PC-3 (cell line): ENCODE measurements around the gene KCNH1. TPM values are rescaled to one million over a fixed set of nuclear protein-coding genes. Genes with fewer than 3 reads are reported as not detected.
"Not testable (repeated sequence)": the region's sequence is repeated elsewhere in the genome, so short reads cannot be mapped to it uniquely, and the experiment has no call there.

Experiments used
- ATAC-seq: fragments of 200-7000 bp; cut with Tn5 transposase; 2 replicates; pipeline ENCODE4 v1.9.1; 2020; ENCODE audit warnings: mild to moderate bottlenecking, moderate library complexity
- BruUV-seq: library from RNA; stranded (reverse); fragments of 400-500 nt; replicated peaks from 2 replicates; lab custom pipeline; 2021; lab: Mats Ljungman, UMichigan
- CTCF ChIA-PET: fragments of 300-600 bp; sonication (Branson Sonifier 250); formaldehyde crosslinking; loops from one replicate; lab custom pipeline; 2022; ENCODE audit warnings: antibody characterized with exemption; lab: Charles Lee
- POLR2A ChIA-PET: fragments of 300-600 bp; sonication (Branson Sonifier 250); formaldehyde crosslinking; loops from one replicate; lab custom pipeline; 2022; ENCODE audit warnings: antibody characterized with exemption; ENCODE audit not compliant: unreplicated experiment; lab: Charles Lee
- DNase-seq: peaks from one replicate; pipeline ENCODE4 v3.0.0-alpha.2; 2015
- H2AFZ ChIP-seq: fragments of 300-600 bp; sonication (generic); 2 replicates; pipeline ENCODE4 v1.6.0; 2016; ENCODE audit warnings: antibody characterized with exemption, low read length
- H3F3A ChIP-seq: fragments of 300-600 bp; sonication (generic); one replicate; pipeline ENCODE4 v1.6.0; 2017; ENCODE audit warnings: antibody characterized with exemption, low read length, control low read depth, mild to moderate bottlenecking; ENCODE audit not compliant: unreplicated experiment
- H3K27ac ChIP-seq: fragments of 300-600 bp; sonication (generic); 2 replicates; pipeline ENCODE4 v1.5.1; 2016; ENCODE audit warnings: mild to moderate bottlenecking, low read length
- H3K27me3 ChIP-seq: fragments of 300-600 bp; sonication (generic); 2 replicates; pipeline ENCODE4 v1.6.1; 2016; ENCODE audit warnings: low read length, mixed read lengths
- H3K36me3 ChIP-seq: fragments of 300-600 bp; sonication (generic); 2 replicates; pipeline ENCODE4 v1.6.1; 2016; ENCODE audit warnings: low read depth, mixed run types, low read length, mixed read lengths
- H3K4me1 ChIP-seq: fragments of 300-600 bp; sonication (generic); 2 replicates; pipeline ENCODE4 v1.5.1; 2016; ENCODE audit warnings: low read length; ENCODE audit not compliant: insufficient read depth
- H3K4me2 ChIP-seq: fragments of 300-600 bp; sonication (generic); 2 replicates; pipeline ENCODE4 v1.6.0; 2016; ENCODE audit warnings: low read length
- H3K4me3 ChIP-seq: fragments of 300-600 bp; sonication (generic); 2 replicates; pipeline ENCODE4 v1.5.1; 2016; ENCODE audit warnings: mild to moderate bottlenecking, low read length, mixed read lengths
- H3K79me2 ChIP-seq: fragments of 300-600 bp; sonication (generic); 2 replicates; pipeline ENCODE4 v1.6.1; 2017; ENCODE audit warnings: low read length, mixed read lengths
- H3K9ac ChIP-seq: fragments of 300-600 bp; sonication (generic); 2 replicates; pipeline ENCODE4 v1.6.0; 2016; ENCODE audit warnings: mild to moderate bottlenecking, low read length
- H3K9me2 ChIP-seq: fragments of 300-600 bp; sonication (generic); replicated peaks from 2 replicates; pipeline ENCODE4 v1.6.1; 2016; ENCODE audit warnings: mixed run types, low read length, mixed read lengths
- H3K9me3 ChIP-seq: fragments of 300-600 bp; sonication (generic); 2 replicates; pipeline ENCODE4 v1.6.1; 2016; ENCODE audit warnings: low read length, mixed read lengths
- H4K20me1 ChIP-seq: fragments of 300-600 bp; sonication (generic); 2 replicates; pipeline ENCODE4 v1.6.1; 2016; ENCODE audit warnings: low read length, mixed read lengths
- EZH2 ChIP-seq: fragments of 300-600 bp; sonication (generic); IDR thresholded peaks from one replicate; pipeline ENCODE4 v1.6.1; 2017; ENCODE audit warnings: antibody characterized with exemption, mild to moderate bottlenecking, low read length; ENCODE audit not compliant: unreplicated experiment
- EZH2phosphoT487 ChIP-seq: fragments of 300-600 bp; sonication (generic); IDR thresholded peaks from 2 replicates; pipeline ENCODE4 v1.6.1; 2018; ENCODE audit warnings: mild to moderate bottlenecking, antibody characterized with exemption, low read length, borderline replicate concordance
- intact Hi-C: fragments of 100-400 bp; cut with micrococcal nuclease; formaldehyde crosslinking; loops from 2 replicates; pipeline ENCODE4 v1.9.0; 2023
- total RNA-seq: library from RNA; depleted of rRNA; stranded (reverse); fragments of >200 nt; gene quantifications from 2 replicates; pipeline ENCODE4 v1.2.3, GENCODE V29; 2014
- TF ChIP-seq, protein P1 (sequence below): fragments of 300-600 bp; sonication (generic); conservative IDR thresholded peaks from 2 replicates; pipeline ENCODE4 v1.5.1; 2017; ENCODE audit warnings: antibody characterized with exemption, low read depth, mild to moderate bottlenecking, low read length

KCNH1 gene
- total RNA-seq, 1 experiment from 2014 or later: not detected

- Histone ChIP-seq H3K9me2 (no peaks in the 10 kb centered on the region), H3F3A (no peaks in the 10 kb centered on the region), H2AFZ (no peak overlapping the region), H3K4me3 (no peak overlapping the region), H4K20me1 (no peaks in the 10 kb centered on the region), H3K9me3 (no peaks in the 10 kb centered on the region), H3K36me3 (no peaks in the 10 kb centered on the region), H3K27me3 (peaks cover 44% of the 10 kb centered on the region), H3K4me1 (no peaks in the 10 kb centered on the region), H3K27ac (no peak overlapping the region), H3K4me2 (no peak overlapping the region), H3K79me2 (no peaks in the 10 kb centered on the region), H3K9ac (no peak overlapping the region)
- ATAC-seq: no peak
- ChIA-PET CTCF (no interaction called here), POLR2A (no interaction called here)
- intact Hi-C loops: no loop called here
- BruUV-seq: no TSS peak
- TF ChIP-seq EZH2phosphoT487 (no peak), EZH2 (no peak)
- TF ChIP-seq, protein P1, sequence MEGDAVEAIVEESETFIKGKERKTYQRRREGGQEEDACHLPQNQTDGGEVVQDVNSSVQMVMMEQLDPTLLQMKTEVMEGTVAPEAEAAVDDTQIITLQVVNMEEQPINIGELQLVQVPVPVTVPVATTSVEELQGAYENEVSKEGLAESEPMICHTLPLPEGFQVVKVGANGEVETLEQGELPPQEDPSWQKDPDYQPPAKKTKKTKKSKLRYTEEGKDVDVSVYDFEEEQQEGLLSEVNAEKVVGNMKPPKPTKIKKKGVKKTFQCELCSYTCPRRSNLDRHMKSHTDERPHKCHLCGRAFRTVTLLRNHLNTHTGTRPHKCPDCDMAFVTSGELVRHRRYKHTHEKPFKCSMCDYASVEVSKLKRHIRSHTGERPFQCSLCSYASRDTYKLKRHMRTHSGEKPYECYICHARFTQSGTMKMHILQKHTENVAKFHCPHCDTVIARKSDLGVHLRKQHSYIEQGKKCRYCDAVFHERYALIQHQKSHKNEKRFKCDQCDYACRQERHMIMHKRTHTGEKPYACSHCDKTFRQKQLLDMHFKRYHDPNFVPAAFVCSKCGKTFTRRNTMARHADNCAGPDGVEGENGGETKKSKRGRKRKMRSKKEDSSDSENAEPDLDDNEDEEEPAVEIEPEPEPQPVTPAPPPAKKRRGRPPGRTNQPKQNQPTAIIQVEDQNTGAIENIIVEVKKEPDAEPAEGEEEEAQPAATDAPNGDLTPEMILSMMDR: no peak
- no peak for DNase-seq
Measured at GRCh38 chr1:211089536-211089935, 44.4 kb downstream of the KCNH1 start.

- Histone ChIP-seq H3K27me3 (peaks cover 44% of the 10 kb centered on the region), H2AFZ (no peak overlapping the region), H3K9ac (no peak overlapping the region), H3F3A (no peaks in the 10 kb centered on the region), H3K4me2 (no peak overlapping the region), H3K4me3 (no peak overlapping the region), H4K20me1 (no peaks in the 10 kb centered on the region), H3K36me3 (no peaks in the 10 kb centered on the region), H3K4me1 (no peaks in the 10 kb centered on the region), H3K9me2 (no peaks in the 10 kb centered on the region), H3K79me2 (no peaks in the 10 kb centered on the region), H3K27ac (no peak overlapping the region), H3K9me3 (no peaks in the 10 kb centered on the region)
- DNase-seq (no peak), ATAC-seq (no peak)
- intact Hi-C loops: no loop called here
- TF ChIP-seq EZH2: no peak
- POLR2A ChIA-PET: no interaction called here
- BruUV-seq: no TSS peak
- CTCF ChIA-PET: no interaction called here
Measured at GRCh38 chr1:211088156-211088555, 45.8 kb downstream of the KCNH1 start.

- no TSS peak for BruUV-seq
- no peaks in the 10 kb centered on the region for H3K9me3 ChIP-seq
- H3K79me2 ChIP-seq: no peaks in the 10 kb centered on the region
- no peaks in the 10 kb centered on the region for H3K9me2 ChIP-seq
- H3F3A ChIP-seq: no peaks in the 10 kb centered on the region
- H3K9ac ChIP-seq: no peak overlapping the region
- CTCF ChIA-PET: no interaction called here
- H3K4me3 ChIP-seq: no peak overlapping the region
- H3K4me2 ChIP-seq: 0 out of 2 replicates have a peak overlapping the region, but pooled peaks have one; percentile 10
- no peaks in the 10 kb centered on the region for H4K20me1 ChIP-seq
- no peaks in the 10 kb centered on the region for H3K36me3 ChIP-seq
- POLR2A ChIA-PET: no interaction called here
- DNase-seq (no peak), ATAC-seq (no peak)
- TF ChIP-seq EZH2 (no peak), EZH2phosphoT487 (no peak)
- H3K27me3 ChIP-seq: peaks cover 7% of the 10 kb centered on the region; the same call in 1 of the 2 replicates
- H2AFZ ChIP-seq: no peak overlapping the region
- H3K4me1 ChIP-seq: no peaks in the 10 kb centered on the region
- no peak overlapping the region for H3K27ac ChIP-seq
- intact Hi-C loops: no loop called here
Measured at GRCh38 chr1:211082824-211083223, 51.1 kb downstream of the KCNH1 start.

DNA sequence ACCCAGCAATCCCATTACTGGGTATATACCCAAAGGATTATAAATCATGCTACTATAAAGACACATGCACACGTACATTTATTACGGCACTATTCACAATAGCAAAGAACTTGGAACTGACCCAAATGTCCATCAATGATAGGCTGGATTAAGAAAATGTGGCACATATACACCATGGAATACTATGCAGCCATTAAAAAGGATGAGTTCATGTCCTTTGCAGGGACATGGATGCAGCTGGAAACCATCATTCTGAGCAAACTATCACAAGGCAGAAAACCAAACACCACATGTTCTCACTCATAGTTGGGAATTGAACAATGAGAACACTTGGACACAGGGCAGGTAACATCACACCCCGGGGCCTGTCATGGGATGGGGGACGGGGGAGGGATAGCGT lies 52.5 kb downstream of the KCNH1 start:
- H3K9me3 ChIP-seq, H3K36me3 ChIP-seq, BruUV-seq, ATAC-seq, H3K27ac ChIP-seq, H3K9me2 ChIP-seq, H3K4me3 ChIP-seq, H3F3A ChIP-seq, H3K4me1 ChIP-seq, H3K79me2 ChIP-seq, DNase-seq, H3K9ac ChIP-seq, CTCF ChIA-PET, POLR2A ChIA-PET, H3K4me2 ChIP-seq, H3K27me3 ChIP-seq, H4K20me1 ChIP-seq, H2AFZ ChIP-seq, intact Hi-C loops: not testable (repeated sequence)
